HCT116 (cell line): ENCODE results near the gene IFI44.

Source experiments
- CTCF ChIP-seq, 3 experiments: fragments of 200-600 bp in 1 of 3; sonication (generic) in 1 of 3; IDR thresholded peaks in 2 of 3; conservative IDR thresholded peaks in 1 of 3; 2 replicates each; pipeline ENCODE4 v1.5.1; 2012 to 2017; ENCODE audit warnings: low read depth in 2 of 3, low read length in 2 of 3, antibody characterized with exemption in 1 of 3, borderline replicate concordance in 1 of 3, control low read depth in 1 of 3, mild to moderate bottlenecking in 1 of 3, mixed read lengths in 1 of 3, mixed run types in 1 of 3, moderate library complexity in 1 of 3; ENCODE audit not compliant: insufficient read depth in 1 of 3
- EGR1 ChIP-seq: IDR thresholded peaks from 2 replicates; pipeline ENCODE4 v1.6.1; 2012; ENCODE audit warnings: low read depth
- ELF1 ChIP-seq: IDR thresholded peaks from 2 replicates; pipeline ENCODE4 v1.6.1; 2012; ENCODE audit warnings: low read depth, borderline replicate concordance
- EZH2 ChIP-seq: fragments of 200-600 bp; sonication (generic); IDR thresholded peaks from 2 replicates; pipeline ENCODE4 v1.6.1; 2017; ENCODE audit warnings: antibody characterized with exemption, mixed run types
- JUND ChIP-seq: IDR thresholded peaks from 2 replicates; pipeline ENCODE4 v1.6.1; 2012
- MAX ChIP-seq: IDR thresholded peaks from 2 replicates; pipeline ENCODE4 v1.6.1; 2012
- POLR2A ChIP-seq: IDR thresholded peaks from 2 replicates; pipeline ENCODE4 v1.7.0; 2011; ENCODE audit warnings: borderline replicate concordance; ENCODE audit not compliant: insufficient read depth, insufficient read length; ENCODE audit errors: extremely low read depth
- POLR2AphosphoS5 ChIP-seq: IDR thresholded peaks from 2 replicates; pipeline ENCODE4 v1.6.1; 2011; ENCODE audit warnings: mild to moderate bottlenecking, low read depth, low read length, moderate library complexity
- RAD21 ChIP-seq: IDR thresholded peaks from 2 replicates; pipeline ENCODE4 v1.6.1; 2012; ENCODE audit warnings: low read depth, mild to moderate bottlenecking
- REST ChIP-seq: IDR thresholded peaks from 2 replicates; pipeline ENCODE4 v1.6.1; 2012; ENCODE audit warnings: low read depth
- SP1 ChIP-seq: IDR thresholded peaks from 2 replicates; pipeline ENCODE4 v1.6.1; 2012; ENCODE audit warnings: low read depth
- SRF ChIP-seq: IDR thresholded peaks from 2 replicates; pipeline ENCODE4 v1.6.1; 2012; ENCODE audit warnings: low read depth
- ZNF274 ChIP-seq: fragments of 200-500 bp; sonication (Bioruptor generic); IDR thresholded peaks from 2 replicates; pipeline ENCODE4 v1.6.1; 2014; ENCODE audit warnings: mild to moderate bottlenecking, low read depth, low read length, inconsistent platforms
- TF ChIP-seq, protein P1 (sequence below): IDR thresholded peaks from 2 replicates; pipeline ENCODE4 v1.6.1; 2011; ENCODE audit warnings: mild to moderate bottlenecking, low read length, moderate library complexity; ENCODE audit not compliant: insufficient replicate concordance; ENCODE audit errors: extremely low read depth

- TF ChIP-seq REST (no peak), CTCF (IDR thresholded peaks at IDR 0.05 in 2 of 3, conservative IDR thresholded peaks at IDR 0.05 in 1 of 3; ENCODE audit: borderline replicate concordance in 1 of 3, insufficient read depth in 1 of 3, low read depth in 2 of 3, low read length in 2 of 3) (no peak), SRF (no peak), ZNF274 (no peak), ELF1 (no peak), JUND (no peak), POLR2AphosphoS5 (no peak), EGR1 (no peak), RAD21 (no peak), MAX (no peak), SP1 (no peak), EZH2 (no peak), POLR2A (no peak)
- TF ChIP-seq, protein P1, sequence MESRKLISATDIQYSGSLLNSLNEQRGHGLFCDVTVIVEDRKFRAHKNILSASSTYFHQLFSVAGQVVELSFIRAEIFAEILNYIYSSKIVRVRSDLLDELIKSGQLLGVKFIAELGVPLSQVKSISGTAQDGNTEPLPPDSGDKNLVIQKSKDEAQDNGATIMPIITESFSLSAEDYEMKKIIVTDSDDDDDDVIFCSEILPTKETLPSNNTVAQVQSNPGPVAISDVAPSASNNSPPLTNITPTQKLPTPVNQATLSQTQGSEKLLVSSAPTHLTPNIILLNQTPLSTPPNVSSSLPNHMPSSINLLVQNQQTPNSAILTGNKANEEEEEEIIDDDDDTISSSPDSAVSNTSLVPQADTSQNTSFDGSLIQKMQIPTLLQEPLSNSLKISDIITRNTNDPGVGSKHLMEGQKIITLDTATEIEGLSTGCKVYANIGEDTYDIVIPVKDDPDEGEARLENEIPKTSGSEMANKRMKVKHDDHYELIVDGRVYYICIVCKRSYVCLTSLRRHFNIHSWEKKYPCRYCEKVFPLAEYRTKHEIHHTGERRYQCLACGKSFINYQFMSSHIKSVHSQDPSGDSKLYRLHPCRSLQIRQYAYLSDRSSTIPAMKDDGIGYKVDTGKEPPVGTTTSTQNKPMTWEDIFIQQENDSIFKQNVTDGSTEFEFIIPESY, result no peak
These were observed 43.4 kb upstream of the IFI44 start for GRCh38 chr1:78606274-78606673.
